ENCODE results near the gene RIT1. TPM values are rescaled to one million over a fixed set of nuclear protein-coding genes. Genes with fewer than 3 reads are reported as not detected.

RIT1 gene
- total RNA-seq, 1 experiment from 2014 or later = 12.8 TPM

DNA sequence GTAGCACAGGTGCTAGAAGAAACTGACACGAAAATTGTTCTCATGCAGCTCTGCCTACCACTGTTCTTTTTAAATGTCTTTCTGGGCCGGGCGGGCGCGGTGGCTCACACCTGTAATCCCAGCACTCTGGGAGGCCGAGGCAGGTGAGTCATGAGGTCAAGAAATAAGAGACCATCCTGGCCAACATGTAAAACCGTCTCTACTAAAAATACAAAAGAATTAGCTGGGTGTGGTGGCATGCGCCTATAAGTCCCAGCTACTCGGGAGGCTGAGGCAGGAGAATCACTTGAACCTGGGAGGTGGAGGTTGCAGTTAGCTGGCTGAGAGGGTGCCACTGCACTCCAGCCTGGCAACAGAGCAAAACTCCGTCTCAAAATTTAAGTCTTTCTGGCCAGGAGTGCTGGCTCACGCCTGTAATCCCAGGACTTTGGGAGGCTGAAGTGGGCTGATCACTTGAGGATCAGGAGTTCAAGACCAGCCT lies 947 bp upstream of the RIT1 start:
- Histone ChIP-seq H4K20me1 (ENCODE audit: insufficient read depth, low read depth, low read length) (no peaks in the 10 kb centered on the region), H3K4me3 (ENCODE audit: low read length) (no peak overlapping the region), H3K4me2 (ENCODE audit: low read depth, low read length, poor library complexity, severe bottlenecking) (peak overlapping the region; percentile 93), H2AFZ (ENCODE audit: low read length) (no peak overlapping the region), H3K9ac (ENCODE audit: low read length) (no peak overlapping the region), H3K27me3 (ENCODE audit: low read length) (no peaks in the 10 kb centered on the region), H3K9me2 (replicated peaks; ENCODE audit: insufficient read depth, low read length) (no peaks in the 10 kb centered on the region), H3K36me3 (ENCODE audit: insufficient read depth, low read length) (peaks cover 45% of the 10 kb centered on the region; the same call in 1 of the 2 replicates), H3K27ac (ENCODE audit: low read length) (peak overlapping the region; percentile 51), H3K4me1 (ENCODE audit: low read length) (peaks cover 20% of the 10 kb centered on the region), H3K9me3 (ENCODE audit: low read length) (no peaks in the 10 kb centered on the region), H3K79me2 (ENCODE audit: low read length) (peaks cover 15% of the 10 kb centered on the region)
- no peak for DNase-seq

DNA sequence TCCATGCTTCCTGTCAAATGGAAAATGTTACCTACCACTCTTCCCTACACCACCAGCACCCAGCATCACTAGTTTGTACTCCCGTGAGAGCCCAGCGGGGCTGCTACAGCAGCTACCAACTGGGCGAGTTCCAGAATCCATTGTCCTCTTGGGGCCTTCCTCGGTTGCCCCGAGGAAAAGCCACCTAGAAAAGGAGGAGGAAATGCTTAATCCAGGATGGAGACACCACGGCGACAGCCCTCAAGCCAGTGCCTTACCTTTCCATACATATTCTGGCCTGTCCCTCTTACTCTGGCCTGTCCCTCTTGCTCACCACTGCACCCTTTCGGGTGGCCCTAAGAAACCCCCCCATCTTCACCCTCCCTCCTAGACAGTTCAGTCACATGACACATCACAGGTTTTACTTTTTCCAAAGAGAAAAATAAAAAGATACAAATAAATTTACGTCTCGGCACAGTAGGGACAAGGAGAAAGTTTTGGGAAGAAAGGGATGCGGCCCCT lies 478 bp downstream of the RIT1 start:
- no peak for DNase-seq
- no peaks in the 10 kb centered on the region for H3K9me2 ChIP-seq (replicated peaks; ENCODE audit: insufficient read depth, low read length)
- peak overlapping the region; percentile 93 for H3K4me2 ChIP-seq (ENCODE audit: low read depth, low read length, poor library complexity, severe bottlenecking)
- no peaks in the 10 kb centered on the region for H3K9me3 ChIP-seq (ENCODE audit: low read length)
- H3K4me1 ChIP-seq (ENCODE audit: low read length) = peaks cover 20% of the 10 kb centered on the region
- H3K27me3 ChIP-seq (ENCODE audit: low read length) = no peaks in the 10 kb centered on the region
- H3K79me2 ChIP-seq (ENCODE audit: low read length) = peaks cover 15% of the 10 kb centered on the region
- H3K4me3 ChIP-seq (ENCODE audit: low read length) = peak overlapping the region; percentile 90
- peak overlapping the region; percentile 80 for H3K9ac ChIP-seq (ENCODE audit: low read length)
- H3K36me3 ChIP-seq (ENCODE audit: insufficient read depth, low read length) = peaks cover 34% of the 10 kb centered on the region; the same call in 1 of the 2 replicates
- H4K20me1 ChIP-seq (ENCODE audit: insufficient read depth, low read depth, low read length) = no peaks in the 10 kb centered on the region
- peak overlapping the region; percentile 39; the same call in 1 of the 2 replicates for H3K27ac ChIP-seq (ENCODE audit: low read length)
- no peak overlapping the region for H2AFZ ChIP-seq (ENCODE audit: low read length)

DNA sequence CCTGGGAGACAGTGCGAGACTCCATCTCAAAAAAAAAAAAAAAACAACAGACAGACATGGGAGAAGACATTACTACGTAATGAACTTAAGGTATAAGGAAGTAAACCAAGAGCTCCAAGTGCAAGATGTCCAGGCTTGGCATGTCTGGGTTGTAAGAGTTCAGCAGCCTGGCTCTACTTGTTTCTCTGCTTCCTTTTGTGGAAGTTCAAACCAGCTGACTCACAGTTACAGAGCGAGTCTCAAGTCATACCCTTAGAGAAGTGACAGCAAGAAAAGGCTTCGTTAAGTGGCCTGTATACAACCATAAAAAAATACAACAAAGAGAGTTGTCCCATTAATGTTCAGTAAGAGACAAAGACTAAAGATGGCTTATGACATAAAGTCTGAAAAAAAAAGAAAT lies 1.3 kb downstream of the RIT1 start:
- Histone ChIP-seq H3K9me3 (ENCODE audit: low read length) (no peaks in the 10 kb centered on the region), H3K36me3 (ENCODE audit: insufficient read depth, low read length) (peaks cover 37% of the 10 kb centered on the region), H3K27me3 (ENCODE audit: low read length) (no peaks in the 10 kb centered on the region), H3K79me2 (ENCODE audit: low read length) (peaks cover 15% of the 10 kb centered on the region), H3K4me1 (ENCODE audit: low read length) (peaks cover 20% of the 10 kb centered on the region), H3K9me2 (replicated peaks; ENCODE audit: insufficient read depth, low read length) (no peaks in the 10 kb centered on the region), H4K20me1 (ENCODE audit: insufficient read depth, low read depth, low read length) (no peaks in the 10 kb centered on the region), H3K27ac (ENCODE audit: low read length) (no peak overlapping the region), H3K4me2 (ENCODE audit: low read depth, low read length, poor library complexity, severe bottlenecking) (peak overlapping the region; percentile 93), H3K4me3 (ENCODE audit: low read length) (peak overlapping the region; percentile 90), H2AFZ (ENCODE audit: low read length) (no peak overlapping the region), H3K9ac (ENCODE audit: low read length) (no peak overlapping the region)
- DNase-seq = no peak

DNA sequence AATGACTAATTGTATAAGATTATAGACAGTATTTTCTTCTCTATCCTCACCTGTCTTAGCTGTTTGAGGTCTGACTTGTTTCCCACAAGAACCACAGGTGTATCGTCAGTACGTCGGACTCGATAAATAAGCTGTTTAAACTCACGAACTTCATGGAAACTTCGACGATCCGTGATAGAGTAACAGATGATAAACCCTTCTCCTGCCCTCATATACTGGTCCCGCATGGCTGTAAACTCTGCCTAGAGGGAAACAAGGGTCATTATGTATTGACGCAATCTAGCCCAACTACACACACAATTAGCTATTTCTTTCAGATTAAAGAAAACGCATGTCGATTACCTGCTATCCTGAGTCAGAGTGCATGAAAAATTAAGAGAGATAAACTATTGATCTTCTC lies 6.9 kb downstream of the RIT1 start:
- Histone ChIP-seq H3K4me3 (ENCODE audit: low read length) (no peak overlapping the region), H3K9me3 (ENCODE audit: low read length) (no peaks in the 10 kb centered on the region), H3K9ac (ENCODE audit: low read length) (no peak overlapping the region), H3K27me3 (ENCODE audit: low read length) (no peaks in the 10 kb centered on the region), H4K20me1 (ENCODE audit: insufficient read depth, low read depth, low read length) (no peaks in the 10 kb centered on the region), H3K4me1 (ENCODE audit: low read length) (no peaks in the 10 kb centered on the region), H3K27ac (ENCODE audit: low read length) (no peak overlapping the region), H3K9me2 (replicated peaks; ENCODE audit: insufficient read depth, low read length) (no peaks in the 10 kb centered on the region), H2AFZ (ENCODE audit: low read length) (no peak overlapping the region), H3K4me2 (ENCODE audit: low read depth, low read length, poor library complexity, severe bottlenecking) (no peak overlapping the region), H3K79me2 (ENCODE audit: low read length) (0 out of 2 replicates have a peak, but pooled peaks cover 3% of the 10 kb centered on the region), H3K36me3 (ENCODE audit: insufficient read depth, low read length) (peaks cover 48% of the 10 kb centered on the region)
- no peak for DNase-seq

DNA sequence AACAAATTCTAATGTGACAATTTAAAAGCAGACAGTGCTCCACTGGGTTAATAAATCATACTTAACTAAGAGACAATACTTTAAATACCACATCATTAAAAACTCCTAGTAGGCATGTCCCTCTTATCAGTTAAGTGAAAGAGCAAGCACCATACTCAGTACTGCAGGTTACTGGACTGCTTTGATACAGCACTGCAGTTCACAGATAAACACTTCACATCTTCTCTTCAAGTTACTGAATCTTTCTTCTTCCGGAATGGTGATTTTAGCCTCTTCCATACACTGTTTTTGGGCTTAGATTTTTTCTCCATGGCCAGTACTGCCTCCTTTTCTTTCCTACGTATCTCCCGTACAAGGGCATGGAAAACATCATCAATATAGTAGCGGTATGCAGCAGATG lies 11.0 kb downstream of the RIT1 start:
- Histone ChIP-seq H3K9me2 (replicated peaks; ENCODE audit: insufficient read depth, low read length) (no peaks in the 10 kb centered on the region), H3K9ac (ENCODE audit: low read length) (no peak overlapping the region), H3K79me2 (ENCODE audit: low read length) (no peaks in the 10 kb centered on the region), H2AFZ (ENCODE audit: low read length) (no peak overlapping the region), H3K9me3 (ENCODE audit: low read length) (no peaks in the 10 kb centered on the region), H3K4me2 (ENCODE audit: low read depth, low read length, poor library complexity, severe bottlenecking) (no peak overlapping the region), H3K4me3 (ENCODE audit: low read length) (no peak overlapping the region), H3K27ac (ENCODE audit: low read length) (no peak overlapping the region), H3K36me3 (ENCODE audit: insufficient read depth, low read length) (peaks cover 51% of the 10 kb centered on the region), H4K20me1 (ENCODE audit: insufficient read depth, low read depth, low read length) (no peaks in the 10 kb centered on the region), H3K4me1 (ENCODE audit: low read length) (no peaks in the 10 kb centered on the region), H3K27me3 (ENCODE audit: low read length) (no peaks in the 10 kb centered on the region)
- DNase-seq = no peak

DNA sequence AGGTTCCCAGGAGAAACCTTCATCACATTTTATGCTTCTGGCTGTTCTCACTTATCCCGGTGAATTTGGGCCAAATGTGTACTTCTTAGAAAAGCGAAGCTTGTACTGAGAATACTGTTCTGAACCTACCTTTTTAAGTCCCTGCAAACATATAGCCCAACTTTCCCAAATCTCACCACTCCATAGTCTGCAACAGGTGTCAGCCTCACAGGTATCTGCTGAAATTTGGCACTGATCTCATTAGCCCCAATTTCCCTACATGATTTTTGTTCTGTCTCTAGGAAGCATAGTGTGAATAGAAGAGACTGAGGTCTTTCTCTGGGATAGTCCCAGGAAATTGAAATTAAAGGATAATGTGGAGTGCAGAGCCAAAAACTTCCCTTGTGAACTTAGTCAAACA lies 11.5 kb downstream of the RIT1 start:
- no peaks in the 10 kb centered on the region for H3K79me2 ChIP-seq (ENCODE audit: low read length)
- H3K36me3 ChIP-seq (ENCODE audit: insufficient read depth, low read length) = peaks cover 46% of the 10 kb centered on the region
- H4K20me1 ChIP-seq (ENCODE audit: insufficient read depth, low read depth, low read length) = no peaks in the 10 kb centered on the region
- no peak overlapping the region for H3K4me2 ChIP-seq (ENCODE audit: low read depth, low read length, poor library complexity, severe bottlenecking)
- no peaks in the 10 kb centered on the region for H3K9me2 ChIP-seq (replicated peaks; ENCODE audit: insufficient read depth, low read length)
- no peak overlapping the region for H3K4me3 ChIP-seq (ENCODE audit: low read length)
- DNase-seq = no peak
- H3K27ac ChIP-seq (ENCODE audit: low read length) = no peak overlapping the region
- H3K9ac ChIP-seq (ENCODE audit: low read length) = no peak overlapping the region
- H2AFZ ChIP-seq (ENCODE audit: low read length) = no peak overlapping the region
- H3K9me3 ChIP-seq (ENCODE audit: low read length) = no peaks in the 10 kb centered on the region
- H3K4me1 ChIP-seq (ENCODE audit: low read length) = no peaks in the 10 kb centered on the region
- no peaks in the 10 kb centered on the region for H3K27me3 ChIP-seq (ENCODE audit: low read length)

DNA sequence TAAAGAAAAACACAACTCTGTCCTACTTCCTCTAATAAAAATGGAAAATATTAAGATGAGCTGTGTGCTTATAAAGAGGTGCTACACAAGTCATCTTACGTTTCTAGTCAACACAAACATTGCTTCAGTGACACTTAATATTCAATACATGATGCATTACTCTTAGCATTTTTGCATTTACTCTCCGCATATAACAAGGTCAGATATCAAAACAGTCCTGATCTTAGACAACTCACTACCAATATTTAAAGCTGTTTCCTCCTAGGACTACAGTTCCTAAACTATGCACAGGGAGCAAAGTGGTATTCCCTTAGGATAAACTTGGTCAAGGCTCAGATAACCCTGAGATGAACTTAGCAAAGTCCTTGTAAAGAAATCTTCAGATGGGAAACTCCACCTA lies 12.3 kb downstream of the RIT1 start:
- H3K79me2 ChIP-seq (ENCODE audit: low read length) = no peaks in the 10 kb centered on the region
- H3K9ac ChIP-seq (ENCODE audit: low read length) = no peak overlapping the region
- H3K9me3 ChIP-seq (ENCODE audit: low read length) = no peaks in the 10 kb centered on the region
- H3K27me3 ChIP-seq (ENCODE audit: low read length) = no peaks in the 10 kb centered on the region
- H3K9me2 ChIP-seq (replicated peaks; ENCODE audit: insufficient read depth, low read length) = no peaks in the 10 kb centered on the region
- H3K27ac ChIP-seq (ENCODE audit: low read length) = no peak overlapping the region
- no peak overlapping the region for H3K4me2 ChIP-seq (ENCODE audit: low read depth, low read length, poor library complexity, severe bottlenecking)
- H4K20me1 ChIP-seq (ENCODE audit: insufficient read depth, low read depth, low read length) = no peaks in the 10 kb centered on the region
- H3K36me3 ChIP-seq (ENCODE audit: insufficient read depth, low read length) = peaks cover 39% of the 10 kb centered on the region
- H3K4me3 ChIP-seq (ENCODE audit: low read length) = no peak overlapping the region
- no peaks in the 10 kb centered on the region for H3K4me1 ChIP-seq (ENCODE audit: low read length)
- no peak overlapping the region for H2AFZ ChIP-seq (ENCODE audit: low read length)
- DNase-seq = no peak

DNA sequence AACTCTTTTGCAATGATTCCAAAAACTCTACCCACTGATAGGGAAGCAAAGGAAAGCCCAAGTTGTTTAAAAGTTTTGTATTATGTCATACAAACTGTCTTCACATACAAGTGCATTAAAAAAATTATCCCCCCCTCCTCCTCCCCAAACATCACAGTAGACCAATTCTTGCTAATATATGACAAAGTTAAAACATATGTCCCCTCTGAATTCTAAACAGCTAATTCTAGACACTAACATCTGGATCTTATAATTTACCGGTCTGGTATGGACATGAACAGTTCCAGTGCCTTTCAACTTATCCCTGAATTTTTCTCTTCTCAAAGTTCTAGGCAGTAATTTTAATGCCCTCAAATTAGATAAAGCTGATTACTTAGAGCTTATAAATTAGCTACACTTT lies 13.4 kb downstream of the RIT1 start:
- no peaks in the 10 kb centered on the region for H3K27me3 ChIP-seq (ENCODE audit: low read length)
- DNase-seq = no peak
- no peak overlapping the region for H3K4me2 ChIP-seq (ENCODE audit: low read depth, low read length, poor library complexity, severe bottlenecking)
- H3K4me1 ChIP-seq (ENCODE audit: low read length) = no peaks in the 10 kb centered on the region
- no peak overlapping the region for H3K9ac ChIP-seq (ENCODE audit: low read length)
- no peaks in the 10 kb centered on the region for H4K20me1 ChIP-seq (ENCODE audit: insufficient read depth, low read depth, low read length)
- H3K79me2 ChIP-seq (ENCODE audit: low read length) = no peaks in the 10 kb centered on the region
- peaks cover 35% of the 10 kb centered on the region for H3K36me3 ChIP-seq (ENCODE audit: insufficient read depth, low read length)
- H3K9me2 ChIP-seq (replicated peaks; ENCODE audit: insufficient read depth, low read length) = no peaks in the 10 kb centered on the region
- no peak overlapping the region for H3K27ac ChIP-seq (ENCODE audit: low read length)
- no peaks in the 10 kb centered on the region for H3K9me3 ChIP-seq (ENCODE audit: low read length)
- H3K4me3 ChIP-seq (ENCODE audit: low read length) = no peak overlapping the region
- H2AFZ ChIP-seq (ENCODE audit: low read length) = no peak overlapping the region
